NCI-H2196 (cell line): ENCODE results near the gene SPNS2.

Source experiments
- DNase-seq: peaks from one replicate; lab custom pipeline; 2025; ENCODE audit not compliant: unreplicated experiment; lab: John Stamatoyannopoulos, UW

SPNS2 gene

GRCh38 chr17:4584917-4585637, 86.4 kb downstream of the SPNS2 start:
- no peak for DNase-seq

DNA sequence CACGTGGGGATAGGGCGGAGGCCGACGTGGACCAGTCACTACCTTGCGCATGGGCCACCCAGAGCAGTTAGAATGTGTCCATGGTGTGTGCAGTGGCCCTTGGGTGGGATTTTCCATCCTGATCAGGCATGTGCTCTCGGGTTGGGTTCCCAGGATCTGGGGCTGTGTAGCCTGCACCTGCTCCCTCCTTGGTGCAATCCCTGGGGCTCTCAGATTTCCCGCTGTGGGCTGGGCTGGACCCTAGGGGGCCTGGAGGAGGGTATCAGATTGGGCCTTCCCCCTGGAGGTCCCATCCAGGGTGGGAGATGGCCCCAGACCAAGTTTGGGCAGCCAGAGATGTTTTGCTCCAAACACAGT, 86.9 kb downstream of the SPNS2 start:
- no peak for DNase-seq

- no peak for DNase-seq
These were observed 87.4 kb downstream of the SPNS2 start for GRCh38 chr17:4586043-4586442.

DNA sequence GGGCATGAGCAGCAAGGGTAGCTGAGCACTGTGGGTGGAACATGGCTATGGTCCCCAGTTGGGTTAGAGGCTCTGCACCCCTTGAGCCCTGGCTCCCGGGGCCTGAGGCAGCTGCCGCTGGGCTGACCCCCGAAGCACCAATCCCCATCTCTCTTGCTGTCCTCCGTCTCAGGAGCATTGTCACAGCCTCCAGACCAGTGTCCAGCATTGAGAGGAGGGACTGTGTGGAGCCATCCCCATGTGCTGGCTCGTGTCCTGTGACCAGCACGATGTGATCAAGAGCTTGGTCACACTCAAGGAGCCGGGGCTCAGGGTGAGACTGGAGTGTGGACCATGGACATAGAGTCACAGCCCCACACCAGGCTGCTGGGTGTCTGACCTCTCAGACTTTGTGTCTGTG, 88.5 kb downstream of the SPNS2 start:
- DNase-seq = no peak

- no peak for DNase-seq
These were observed 89.1 kb downstream of the SPNS2 start for GRCh38 chr17:4587803-4588202.

- DNase-seq = no peak
These were observed 89.7 kb downstream of the SPNS2 start for GRCh38 chr17:4588391-4588790.
